Spleen (tissue), 7 donors: ENCODE data around the gene SH2D4B.

Experiments
- CTCF ChIP-seq, 11 experiments: fragments of 200-600 bp in 7 of 11; fragments of 450-650 bp in 4 of 11; sonication (generic) in 4 of 11; IDR thresholded peaks in 8 of 11; conservative IDR thresholded peaks in 3 of 11; 1 replicate in 7 of 11; 2 replicates in 4 of 11; pipeline versions ENCODE4 v1.4.0 to v1.8.0; 2016 to 2021; ENCODE audit warnings: antibody characterized with exemption in 11 of 11, inconsistent platforms in 4 of 11, mild to moderate bottlenecking in 1 of 11
- POLR2A ChIP-seq, 3 donors: fragments of 450-650 bp; IDR thresholded peaks; one replicate each; pipeline ENCODE4 v1.5.1; 2017; ENCODE audit warnings: antibody characterized with exemption in 3 of 3, mild to moderate bottlenecking in 1 of 3
- donor health status: DM: no; HTN: no; CAD: no; lungs with moderate emphysema.
- donor health status: DM: no; HTN: no; CAD: no.
- donor health status: DM: no; HTN: no; CAD: no.

GRCh38 chr10:80506836-80507487 is 30.7 kb upstream of the SH2D4B start:
- TF ChIP-seq CTCF (IDR thresholded peaks at IDR 0.05 in 8 of 11, conservative IDR thresholded peaks at IDR 0.05 in 3 of 11): no peak
- TF ChIP-seq POLR2A (IDR thresholded peaks at IDR 0.05): no peak
